D341Med (cell line): Measurements from ENCODE around the gene ZNF593OS.

ENCODE experiments used
- DNase-seq: peaks from one replicate; pipeline ENCODE4 v3.0.0; 2012; ENCODE audit warnings: low spot score

Gene ZNF593OS

GRCh38 chr1:26184086-26184485 is 12.5 kb upstream of the ZNF593OS start:
- no peak for DNase-seq

GRCh38 chr1:26182383-26182696 is 10.7 kb upstream of the ZNF593OS start:
- no peak for DNase-seq

GRCh38 chr1:26181586-26182382 is 10.2 kb upstream of the ZNF593OS start:
- DNase-seq, result no peak

GRCh38 chr1:26180010-26180506 is 8.4 kb upstream of the ZNF593OS start:
- DNase-seq, result no peak

- no peak for DNase-seq
Measured at GRCh38 chr1:26177182-26177684, 5.6 kb upstream of the ZNF593OS start, which contains the start of gene CNKSR1. CNKSR1 (plus strand) TSS chr1:26177491; CDS start chr1:26177548, 57 bp downstream.

GRCh38 chr1:26175346-26175745 is 3.7 kb upstream of the ZNF593OS start:
- no peak for DNase-seq

GRCh38 chr1:26170472-26170821 is 1.2 kb downstream of the ZNF593OS start:
- DNase-seq, result no peak

- peak; percentile 97 for DNase-seq
Measured at GRCh38 chr1:26169669-26170471, 1.8 kb downstream of the ZNF593OS start, which contains the start of gene ZNF593. ZNF593 (plus strand) TSS chr1:26169908; CDS start chr1:26169984, 76 bp downstream.

GRCh38 chr1:26169198-26169554 is 2.5 kb downstream of the ZNF593OS start:
- DNase-seq, result no peak

GRCh38 chr1:26168410-26169197 is 3.0 kb downstream of the ZNF593OS start, which contains the start of gene C1orf232:
C1orf232 (minus strand) TSS chr1:26168963; CDS start chr1:26168499, 464 bp downstream.
- DNase-seq, result peak; percentile 61

GRCh38 chr1:26166719-26167281 is 4.8 kb downstream of the ZNF593OS start:
- DNase-seq, result no peak

GRCh38 chr1:26164861-26165842 is 6.5 kb downstream of the ZNF593OS start:
- peak; percentile 61 for DNase-seq

- DNase-seq, result peak; percentile 88
Measured at GRCh38 chr1:26164036-26164860, 7.4 kb downstream of the ZNF593OS start.

- no peak for DNase-seq
Measured at GRCh38 chr1:26163684-26164035, 8.0 kb downstream of the ZNF593OS start.

GRCh38 chr1:26162220-26162709 is 9.4 kb downstream of the ZNF593OS start:
- DNase-seq, result no peak

- no peak for DNase-seq
Measured at GRCh38 chr1:26161415-26162219, 10.0 kb downstream of the ZNF593OS start.

- DNase-seq, result no peak
Measured at GRCh38 chr1:26160527-26161414, 10.9 kb downstream of the ZNF593OS start.

- DNase-seq, result no peak
Measured at GRCh38 chr1:26159743-26160039, 11.9 kb downstream of the ZNF593OS start.
